Type B pancreatic cell (in vitro differentiated cells): ENCODE results near the gene LIPC. TPM values are rescaled to one million over a fixed set of nuclear protein-coding genes. Genes with fewer than 3 reads are reported as not detected.
A peak's percentile ranks its signal among the peaks of the same experiment; 100 is the strongest.

Experiments used
- DNase-seq: peaks from one replicate; pipeline ENCODE4 v3.0.0; 2021; ENCODE audit warnings: mixed read lengths; ENCODE audit not compliant: unreplicated experiment; ENCODE audit errors: extremely low spot score
- H3K27ac Mint-ChIP-seq: 2 replicates; pipeline ENCODE4 v1.8.0; 2021; ENCODE audit warnings: mild to moderate bottlenecking, mixed read lengths
- H3K27me3 Mint-ChIP-seq: 2 replicates; pipeline ENCODE4 v1.8.0; 2021; ENCODE audit warnings: mixed read lengths
- H3K36me3 Mint-ChIP-seq: 2 replicates; pipeline ENCODE4 v1.8.0; 2021; ENCODE audit warnings: mixed read lengths
- H3K4me1 Mint-ChIP-seq: one replicate; pipeline ENCODE4 v1.8.0; 2021; ENCODE audit warnings: mixed read lengths; ENCODE audit not compliant: unreplicated experiment
- H3K4me3 Mint-ChIP-seq: 2 replicates; pipeline ENCODE4 v1.8.0; 2021; ENCODE audit warnings: mild to moderate bottlenecking, mixed read lengths
- H3K9me3 Mint-ChIP-seq: 2 replicates; pipeline ENCODE4 v1.8.0; 2021; ENCODE audit warnings: mixed read lengths
- total RNA-seq: library from RNA; stranded (reverse); gene quantifications from 2 replicates; pipeline ENCODE4 v1.2.1, GENCODE V29; 2021; ENCODE audit warnings: low replicate concordance
- TF ChIP-seq, protein P1 (sequence below): fragments of 200-600 bp; sonication (generic); conservative IDR thresholded peaks from 2 replicates; pipeline ENCODE4 v1.5.0; 2021; ENCODE audit warnings: antibody characterized with exemption, mild to moderate bottlenecking

LIPC gene
- total RNA-seq, 1 donor from 2014 or later: 10.9 TPM

DNA sequence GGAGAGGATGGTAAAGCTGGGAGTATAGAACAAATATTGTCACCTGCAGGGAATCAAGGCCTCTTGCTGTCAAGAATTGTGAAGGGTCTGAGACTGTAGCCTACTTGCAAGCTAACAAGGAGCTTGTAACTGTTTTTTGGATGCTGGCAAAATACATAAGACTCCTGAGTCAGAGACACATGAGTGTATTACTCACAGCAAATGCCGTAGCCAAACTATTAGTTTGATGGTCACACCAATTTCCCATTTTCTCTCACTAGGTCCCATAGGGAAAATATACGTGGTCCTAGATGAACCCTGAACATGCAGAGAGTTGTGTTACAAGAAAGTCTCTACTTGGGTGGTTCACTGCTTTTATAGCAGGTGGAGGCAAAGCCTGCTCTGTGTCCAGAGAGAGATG is 44.7 kb upstream of the LIPC start:
- TF ChIP-seq, protein P1, sequence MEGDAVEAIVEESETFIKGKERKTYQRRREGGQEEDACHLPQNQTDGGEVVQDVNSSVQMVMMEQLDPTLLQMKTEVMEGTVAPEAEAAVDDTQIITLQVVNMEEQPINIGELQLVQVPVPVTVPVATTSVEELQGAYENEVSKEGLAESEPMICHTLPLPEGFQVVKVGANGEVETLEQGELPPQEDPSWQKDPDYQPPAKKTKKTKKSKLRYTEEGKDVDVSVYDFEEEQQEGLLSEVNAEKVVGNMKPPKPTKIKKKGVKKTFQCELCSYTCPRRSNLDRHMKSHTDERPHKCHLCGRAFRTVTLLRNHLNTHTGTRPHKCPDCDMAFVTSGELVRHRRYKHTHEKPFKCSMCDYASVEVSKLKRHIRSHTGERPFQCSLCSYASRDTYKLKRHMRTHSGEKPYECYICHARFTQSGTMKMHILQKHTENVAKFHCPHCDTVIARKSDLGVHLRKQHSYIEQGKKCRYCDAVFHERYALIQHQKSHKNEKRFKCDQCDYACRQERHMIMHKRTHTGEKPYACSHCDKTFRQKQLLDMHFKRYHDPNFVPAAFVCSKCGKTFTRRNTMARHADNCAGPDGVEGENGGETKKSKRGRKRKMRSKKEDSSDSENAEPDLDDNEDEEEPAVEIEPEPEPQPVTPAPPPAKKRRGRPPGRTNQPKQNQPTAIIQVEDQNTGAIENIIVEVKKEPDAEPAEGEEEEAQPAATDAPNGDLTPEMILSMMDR: no peak
- H3K4me1 Mint-ChIP-seq: peaks cover 23% of the 10 kb centered on the region

DNA sequence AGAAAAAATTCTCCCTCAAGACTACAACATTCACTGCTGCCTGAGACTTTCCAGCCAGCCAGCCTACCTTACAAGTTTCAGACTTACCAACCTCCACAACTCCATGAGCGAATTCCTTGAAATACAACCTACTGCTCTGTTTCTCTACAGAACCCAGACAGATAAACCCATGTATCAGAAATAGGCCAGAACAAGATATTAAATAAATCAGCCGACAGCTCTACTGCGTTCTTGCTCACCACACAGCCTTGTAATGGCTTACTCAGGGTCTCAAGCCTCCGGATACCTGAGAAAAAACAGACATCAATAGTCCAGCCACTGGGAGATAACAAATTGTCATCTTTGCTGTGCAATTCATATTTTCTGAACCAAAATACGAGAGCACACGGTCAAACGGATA is 43.6 kb upstream of the LIPC start:
- TF ChIP-seq, protein P1: no peak
- no peak for DNase-seq
- Mint-ChIP-seq H3K27me3 (no peaks in the 10 kb centered on the region), H3K9me3 (peaks cover 6% of the 10 kb centered on the region), H3K36me3 (no peaks in the 10 kb centered on the region), H3K4me1 (peaks cover 28% of the 10 kb centered on the region), H3K4me3 (no peak overlapping the region), H3K27ac (no peak overlapping the region)

More for the DNA sequence above, 44.7 kb upstream of the LIPC start:
- no peak for DNase-seq
- peaks cover 6% of the 10 kb centered on the region for H3K9me3 Mint-ChIP-seq
- H3K27ac Mint-ChIP-seq: no peak overlapping the region
- no peaks in the 10 kb centered on the region for H3K36me3 Mint-ChIP-seq
- H3K4me3 Mint-ChIP-seq: no peak overlapping the region
- no peaks in the 10 kb centered on the region for H3K27me3 Mint-ChIP-seq

- Mint-ChIP-seq H3K36me3 (no peaks in the 10 kb centered on the region), H3K27ac (no peak overlapping the region), H3K27me3 (no peaks in the 10 kb centered on the region), H3K4me3 (no peak overlapping the region), H3K9me3 (peaks cover 6% of the 10 kb centered on the region), H3K4me1 (peaks cover 22% of the 10 kb centered on the region)
- TF ChIP-seq, protein P1: no peak
- DNase-seq: no peak
Measured at GRCh38 chr15:58390118-58390517, 41.7 kb upstream of the LIPC start.

- peaks cover 22% of the 10 kb centered on the region for H3K4me1 Mint-ChIP-seq
Measured at GRCh38 chr15:58390655-58391054, 41.1 kb upstream of the LIPC start.

GRCh38 chr15:58391088-58391487 is 40.7 kb upstream of the LIPC start:
- H3K27me3 Mint-ChIP-seq: no peaks in the 10 kb centered on the region
- H3K36me3 Mint-ChIP-seq: no peaks in the 10 kb centered on the region
- H3K4me3 Mint-ChIP-seq: no peak overlapping the region
- H3K9me3 Mint-ChIP-seq: peaks cover 6% of the 10 kb centered on the region
- peak overlapping the region; percentile 90 for H3K27ac Mint-ChIP-seq
- H3K4me1 Mint-ChIP-seq: peaks cover 25% of the 10 kb centered on the region
- TF ChIP-seq, protein P1: no peak
- no peak for DNase-seq

More at GRCh38 chr15:58390655-58391054, 41.1 kb upstream of the LIPC start:
- H3K4me3 Mint-ChIP-seq: no peak overlapping the region
- no peak overlapping the region for H3K27ac Mint-ChIP-seq
- no peak for DNase-seq
- TF ChIP-seq, protein P1: no peak
- no peaks in the 10 kb centered on the region for H3K27me3 Mint-ChIP-seq
- no peaks in the 10 kb centered on the region for H3K36me3 Mint-ChIP-seq
- peaks cover 6% of the 10 kb centered on the region for H3K9me3 Mint-ChIP-seq

DNA sequence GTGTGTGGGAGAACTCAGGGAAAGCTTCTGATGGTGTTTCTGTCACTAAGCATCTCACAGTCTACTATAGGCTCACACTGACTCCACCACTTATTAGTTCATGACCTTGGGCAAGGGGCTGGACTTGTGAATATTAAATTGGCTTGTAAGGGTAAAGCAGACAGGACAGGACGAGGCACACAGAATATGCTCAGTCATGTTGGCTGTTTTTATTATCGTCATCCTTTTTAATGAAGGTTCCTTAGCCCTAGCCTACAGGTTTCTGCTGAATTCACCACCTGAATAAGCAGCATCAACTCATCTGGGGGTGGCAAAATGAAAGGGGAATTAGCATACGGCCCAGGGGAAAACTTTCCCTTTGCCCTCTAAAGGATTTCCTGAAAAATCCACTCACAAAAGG is 39.6 kb upstream of the LIPC start:
- no peak for DNase-seq
- TF ChIP-seq, protein P1: no peak
- Mint-ChIP-seq H3K27me3 (no peaks in the 10 kb centered on the region), H3K4me1 (peaks cover 27% of the 10 kb centered on the region), H3K4me3 (no peak overlapping the region), H3K27ac (peak overlapping the region; percentile 90), H3K36me3 (no peaks in the 10 kb centered on the region), H3K9me3 (peaks cover 6% of the 10 kb centered on the region)
